ENCODE data around the gene RYR2.

Gene RYR2

GRCh38 chr1:237444120-237444790 lies 402.3 kb downstream of the RYR2 start:
- no peak overlapping the region for H3K4me2 ChIP-seq (ENCODE audit: low read length)
- TF ChIP-seq EZH2 (IDR thresholded peaks at IDR 0.05; ENCODE audit: borderline replicate concordance, low read length), result no peak
- TF ChIP-seq, protein P1, sequence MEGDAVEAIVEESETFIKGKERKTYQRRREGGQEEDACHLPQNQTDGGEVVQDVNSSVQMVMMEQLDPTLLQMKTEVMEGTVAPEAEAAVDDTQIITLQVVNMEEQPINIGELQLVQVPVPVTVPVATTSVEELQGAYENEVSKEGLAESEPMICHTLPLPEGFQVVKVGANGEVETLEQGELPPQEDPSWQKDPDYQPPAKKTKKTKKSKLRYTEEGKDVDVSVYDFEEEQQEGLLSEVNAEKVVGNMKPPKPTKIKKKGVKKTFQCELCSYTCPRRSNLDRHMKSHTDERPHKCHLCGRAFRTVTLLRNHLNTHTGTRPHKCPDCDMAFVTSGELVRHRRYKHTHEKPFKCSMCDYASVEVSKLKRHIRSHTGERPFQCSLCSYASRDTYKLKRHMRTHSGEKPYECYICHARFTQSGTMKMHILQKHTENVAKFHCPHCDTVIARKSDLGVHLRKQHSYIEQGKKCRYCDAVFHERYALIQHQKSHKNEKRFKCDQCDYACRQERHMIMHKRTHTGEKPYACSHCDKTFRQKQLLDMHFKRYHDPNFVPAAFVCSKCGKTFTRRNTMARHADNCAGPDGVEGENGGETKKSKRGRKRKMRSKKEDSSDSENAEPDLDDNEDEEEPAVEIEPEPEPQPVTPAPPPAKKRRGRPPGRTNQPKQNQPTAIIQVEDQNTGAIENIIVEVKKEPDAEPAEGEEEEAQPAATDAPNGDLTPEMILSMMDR (IDR thresholded peaks at IDR 0.05; ENCODE audit: low read length), result no peak
- H3K27me3 ChIP-seq (ENCODE audit: insufficient read depth, low read length), result peaks cover 4% of the 10 kb centered on the region; the same call in 1 of the 2 replicates
- no peaks in the 10 kb centered on the region for H3K9me2 ChIP-seq (ENCODE audit: low read depth, low read length)
- no peak overlapping the region for H3K9ac ChIP-seq (ENCODE audit: low read length)
- no peaks in the 10 kb centered on the region for H3K9me3 ChIP-seq (ENCODE audit: low read length)
- H3K79me2 ChIP-seq (ENCODE audit: insufficient read depth, low read length), result no peaks in the 10 kb centered on the region
- no peaks in the 10 kb centered on the region for H3K36me3 ChIP-seq (ENCODE audit: insufficient read depth, low read length)
- no peaks in the 10 kb centered on the region for H3K4me1 ChIP-seq (ENCODE audit: insufficient read depth, low read length, severe bottlenecking)
- no peaks in the 10 kb centered on the region for H4K20me1 ChIP-seq (ENCODE audit: insufficient read depth, low read length)
- no peaks in the 10 kb centered on the region for H3F3A ChIP-seq (ENCODE audit: insufficient read depth, low read length)
- no peak overlapping the region for H3K27ac ChIP-seq (ENCODE audit: low read depth, low read length, poor library complexity, severe bottlenecking)
- no peak overlapping the region for H3K4me3 ChIP-seq (ENCODE audit: low read depth, low read length, poor library complexity, severe bottlenecking)
- no peak overlapping the region for H2AFZ ChIP-seq (ENCODE audit: low read length)

DNA sequence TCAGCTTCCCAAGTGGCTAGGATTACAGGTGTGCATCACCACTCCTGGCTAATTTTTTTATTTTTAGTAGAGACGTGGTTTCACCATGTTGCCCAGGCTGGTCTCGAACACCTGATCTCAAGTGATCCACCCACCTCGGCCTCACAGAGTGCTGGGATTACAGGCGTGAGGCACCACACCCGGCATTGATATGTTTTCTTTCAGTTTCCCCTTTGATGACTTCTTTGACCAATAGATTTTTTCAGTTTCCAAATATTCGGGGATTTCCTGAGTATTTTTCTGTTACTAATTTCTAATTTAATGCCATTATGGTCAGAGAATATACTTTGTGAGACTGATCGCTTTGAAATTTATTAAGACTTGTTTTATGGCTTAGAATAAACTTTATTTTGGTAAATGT lies 406.1 kb downstream of the RYR2 start:
- no peaks in the 10 kb centered on the region for H3K9me3 ChIP-seq (ENCODE audit: low read length)
- H3K4me2 ChIP-seq (ENCODE audit: low read length), result no peak overlapping the region
- H3K79me2 ChIP-seq (ENCODE audit: insufficient read depth, low read length), result no peaks in the 10 kb centered on the region
- no peak overlapping the region for H2AFZ ChIP-seq (ENCODE audit: low read length)
- no peak overlapping the region for H3K9ac ChIP-seq (ENCODE audit: low read length)
- TF ChIP-seq EZH2 (IDR thresholded peaks at IDR 0.05; ENCODE audit: borderline replicate concordance, low read length), result no peak
- TF ChIP-seq, protein P1 (IDR thresholded peaks at IDR 0.05; ENCODE audit: low read length), result no peak
- peaks cover 4% of the 10 kb centered on the region; the same call in 1 of the 2 replicates for H3K27me3 ChIP-seq (ENCODE audit: insufficient read depth, low read length)
- H3K9me2 ChIP-seq (ENCODE audit: low read depth, low read length), result no peaks in the 10 kb centered on the region
- no peaks in the 10 kb centered on the region for H3K4me1 ChIP-seq (ENCODE audit: insufficient read depth, low read length, severe bottlenecking)
- H3K4me3 ChIP-seq (ENCODE audit: low read depth, low read length, poor library complexity, severe bottlenecking), result no peak overlapping the region
- H4K20me1 ChIP-seq (ENCODE audit: insufficient read depth, low read length), result no peaks in the 10 kb centered on the region
- H3F3A ChIP-seq (ENCODE audit: insufficient read depth, low read length), result no peaks in the 10 kb centered on the region
- H3K27ac ChIP-seq (ENCODE audit: low read depth, low read length, poor library complexity, severe bottlenecking), result no peak overlapping the region
- no peaks in the 10 kb centered on the region for H3K36me3 ChIP-seq (ENCODE audit: insufficient read depth, low read length)

GRCh38 chr1:237457573-237457972 lies 415.6 kb downstream of the RYR2 start:
- Histone ChIP-seq H3K27ac (ENCODE audit: low read depth, low read length, poor library complexity, severe bottlenecking) (no peak overlapping the region), H3K4me1 (ENCODE audit: insufficient read depth, low read length, severe bottlenecking) (no peaks in the 10 kb centered on the region), H3K9me2 (ENCODE audit: low read depth, low read length) (no peaks in the 10 kb centered on the region), H3K9ac (ENCODE audit: low read length) (no peak overlapping the region), H3K79me2 (ENCODE audit: insufficient read depth, low read length) (no peaks in the 10 kb centered on the region), H3F3A (ENCODE audit: insufficient read depth, low read length) (no peaks in the 10 kb centered on the region), H2AFZ (ENCODE audit: low read length) (no peak overlapping the region), H3K27me3 (ENCODE audit: insufficient read depth, low read length) (no peaks in the 10 kb centered on the region), H3K9me3 (ENCODE audit: low read length) (no peaks in the 10 kb centered on the region), H3K4me2 (ENCODE audit: low read length) (no peak overlapping the region), H3K36me3 (ENCODE audit: insufficient read depth, low read length) (no peaks in the 10 kb centered on the region), H3K4me3 (ENCODE audit: low read depth, low read length, poor library complexity, severe bottlenecking) (no peak overlapping the region), H4K20me1 (ENCODE audit: insufficient read depth, low read length) (no peaks in the 10 kb centered on the region)
- TF ChIP-seq, protein P1 (IDR thresholded peaks at IDR 0.05; ENCODE audit: low read length), result no peak
- no peak for TF ChIP-seq EZH2 (IDR thresholded peaks at IDR 0.05; ENCODE audit: borderline replicate concordance, low read length)
